Coronary artery (tissue), 2 donors: ENCODE data around the gene MAEA.
A peak's percentile ranks its signal among the peaks of the same experiment; 100 is the strongest.

Experiments
- DNase-seq: peaks from one replicate; pipeline ENCODE4 v3.0.0-alpha.2; 2017; ENCODE audit warnings: low spot score
- H3K27ac ChIP-seq, 2 donors: fragments of 200-600 bp; sonication (generic); one replicate each; pipeline ENCODE4 v1.5.1; 2016 to 2019
- H3K4me3 ChIP-seq: fragments of 200-600 bp; sonication (generic); 2 replicates; pipeline ENCODE4 v1.5.1; 2016; ENCODE audit warnings: mild to moderate bottlenecking, moderate library complexity
- TF ChIP-seq, protein P1 (sequence below): fragments of 200-600 bp; sonication (generic); IDR thresholded peaks from one replicate; pipeline ENCODE4 v1.5.1; 2019; ENCODE audit warnings: antibody characterized with exemption

Gene MAEA

GRCh38 chr4:1243451-1244080 is 46.1 kb upstream of the MAEA start:
- TF ChIP-seq, protein P1, sequence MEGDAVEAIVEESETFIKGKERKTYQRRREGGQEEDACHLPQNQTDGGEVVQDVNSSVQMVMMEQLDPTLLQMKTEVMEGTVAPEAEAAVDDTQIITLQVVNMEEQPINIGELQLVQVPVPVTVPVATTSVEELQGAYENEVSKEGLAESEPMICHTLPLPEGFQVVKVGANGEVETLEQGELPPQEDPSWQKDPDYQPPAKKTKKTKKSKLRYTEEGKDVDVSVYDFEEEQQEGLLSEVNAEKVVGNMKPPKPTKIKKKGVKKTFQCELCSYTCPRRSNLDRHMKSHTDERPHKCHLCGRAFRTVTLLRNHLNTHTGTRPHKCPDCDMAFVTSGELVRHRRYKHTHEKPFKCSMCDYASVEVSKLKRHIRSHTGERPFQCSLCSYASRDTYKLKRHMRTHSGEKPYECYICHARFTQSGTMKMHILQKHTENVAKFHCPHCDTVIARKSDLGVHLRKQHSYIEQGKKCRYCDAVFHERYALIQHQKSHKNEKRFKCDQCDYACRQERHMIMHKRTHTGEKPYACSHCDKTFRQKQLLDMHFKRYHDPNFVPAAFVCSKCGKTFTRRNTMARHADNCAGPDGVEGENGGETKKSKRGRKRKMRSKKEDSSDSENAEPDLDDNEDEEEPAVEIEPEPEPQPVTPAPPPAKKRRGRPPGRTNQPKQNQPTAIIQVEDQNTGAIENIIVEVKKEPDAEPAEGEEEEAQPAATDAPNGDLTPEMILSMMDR: no peak
- DNase-seq: peak; percentile 62
- Histone ChIP-seq H3K4me3 (peak overlapping the region; percentile 79), H3K27ac (no peak overlapping the region)

- H3K27ac ChIP-seq: peak overlapping the region in 1 of 2 donors; percentile 7
- H3K4me3 ChIP-seq: peak overlapping the region; percentile 79
- DNase-seq: peak; percentile 70
- TF ChIP-seq, protein P1: no peak
Measured at GRCh38 chr4:1244081-1244977, 45.4 kb upstream of the MAEA start.

DNA sequence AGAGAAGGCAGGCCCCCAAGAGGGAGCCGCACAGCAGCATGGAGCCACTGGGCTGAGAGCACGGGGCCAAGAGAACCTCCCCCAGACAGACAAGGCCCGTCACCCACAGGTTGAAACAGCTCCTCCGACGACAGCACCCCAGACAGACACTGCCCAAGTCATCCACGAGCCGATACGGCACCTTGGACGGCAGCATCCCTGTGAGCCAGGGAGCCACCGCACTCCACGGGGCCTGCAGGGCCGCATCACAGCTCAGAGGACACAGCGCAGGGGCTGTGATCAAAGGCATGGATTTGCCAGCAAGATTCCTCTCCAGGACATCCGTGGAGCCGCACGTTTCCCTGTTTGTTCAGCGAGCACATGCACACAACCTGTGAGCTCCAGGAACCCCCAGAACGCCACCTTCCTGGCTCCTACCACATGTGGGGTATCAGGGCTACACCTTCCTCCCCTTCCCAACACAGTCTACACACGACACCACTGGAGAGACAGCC is 44.7 kb upstream of the MAEA start:
- peak; percentile 68 for DNase-seq
- peak overlapping the region; percentile 79 for H3K4me3 ChIP-seq
- TF ChIP-seq, protein P1: no peak
- H3K27ac ChIP-seq: no peak overlapping the region

GRCh38 chr4:1245481-1246051 is 44.1 kb upstream of the MAEA start:
- Histone ChIP-seq H3K4me3 (peak overlapping the region; percentile 79), H3K27ac (no peak overlapping the region)
- peak; percentile 74 for DNase-seq
- TF ChIP-seq, protein P1: no peak

- TF ChIP-seq, protein P1: no peak
- peak; percentile 73 for DNase-seq
- Histone ChIP-seq H3K4me3 (peak overlapping the region; percentile 79), H3K27ac (peak overlapping the region; percentile 95 to 99)
Measured at GRCh38 chr4:1246111-1246881, 43.4 kb upstream of the MAEA start.
